Lung (tissue), 12 donors: ENCODE results near the gene MLST8. TPM values are rescaled to one million over a fixed set of nuclear protein-coding genes. Genes with fewer than 3 reads are reported as not detected.

Source experiments
- ATAC-seq: fragments of 200-7000 bp; cut with Tn5 transposase; one replicate; pipeline ENCODE4 v1.9.1; 2020; ENCODE audit warnings: moderate number of reproducible peaks; ENCODE audit not compliant: insufficient read depth, low FRiP score
- DNase-seq, 3 donors: peaks; one replicate each; pipeline ENCODE4 v3.0.0-alpha.2; 2013 to 2017
- H3K27ac ChIP-seq, 2 donors: one replicate each; pipeline ENCODE4 v1.5.1; 2013; ENCODE audit warnings: mild to moderate bottlenecking in 2 of 2, moderate library complexity in 2 of 2, control low read depth in 1 of 2, inconsistent platforms in 1 of 2, low read depth in 1 of 2, low read length in 1 of 2
- H3K27me3 ChIP-seq, 3 donors: one replicate each; pipeline ENCODE4 v1.5.1; 2013; ENCODE audit warnings: low read length in 2 of 3; ENCODE audit not compliant: control insufficient read depth in 3 of 3, insufficient read depth in 3 of 3
- H3K36me3 ChIP-seq, 4 donors: one replicate each; pipeline ENCODE4 v1.5.1; 2013; ENCODE audit warnings: low read length in 4 of 4, mild to moderate bottlenecking in 1 of 4, moderate library complexity in 1 of 4; ENCODE audit not compliant: control insufficient read depth in 4 of 4, insufficient read depth in 4 of 4
- H3K4me1 ChIP-seq, 5 donors: one replicate each; pipeline ENCODE4 v1.5.1; 2013; ENCODE audit warnings: low read length in 5 of 5, mild to moderate bottlenecking in 2 of 5, moderate library complexity in 1 of 5; ENCODE audit not compliant: control insufficient read depth in 5 of 5, insufficient read depth in 5 of 5
- H3K4me3 ChIP-seq: one replicate; pipeline ENCODE4 v1.5.1; 2013; ENCODE audit warnings: mild to moderate bottlenecking, control low read depth, moderate library complexity
- H3K9ac ChIP-seq, 2 donors: one replicate each; pipeline ENCODE4 v1.5.1; 2013; ENCODE audit warnings: low read length in 2 of 2, control low read depth in 1 of 2; ENCODE audit not compliant: insufficient read depth in 1 of 2
- H3K9me3 ChIP-seq, 4 donors: one replicate each; pipeline ENCODE4 v1.5.1; 2013; ENCODE audit warnings: low read length in 3 of 4, mild to moderate bottlenecking in 1 of 4, moderate library complexity in 1 of 4; ENCODE audit not compliant: control insufficient read depth in 4 of 4, insufficient read depth in 3 of 4
- WGBS, 2 donors: extraction: QIAGEN DNeasy Blood & Tissue Kit; methylation state at CpG; one replicate each; pipeline ENCODE4 v1.1.7; 2013; 5-methylcytosine and 5-hydroxymethylcytosine counted together
- polyA plus RNA-seq, 2 donors: library from polyadenylated mRNA; stranded (reverse); fragments of 200-250 nt; gene quantifications; one replicate each; pipeline ENCODE4 v1.2.1, GENCODE V29; 2013
- total RNA-seq, 2 donors: library from RNA; depleted of rRNA in 1 of 2; stranded (reverse); fragments of >200 nt in 1 of 2; gene quantifications; one replicate each; pipeline ENCODE4 v1.2.1, GENCODE V29; 2014 to 2021
- TF ChIP-seq, protein P1 (sequence below): IDR thresholded peaks from 2 replicates; pipeline ENCODE4 v1.5.1; 2012; ENCODE audit warnings: mild to moderate bottlenecking; ENCODE audit errors: control extremely low read depth, extremely low read depth
- donor health status: control.
- donor health status: control.
- donor health status: Bipolar disorder and iron deficiency.
- donor health status: healthy.
- donor health status: DM: yes; HTN: yes; CAD: no.

Gene MLST8
- total and polyA plus RNA-seq, 4 donors: 17.2 to 48.9 (median 41.2) TPM

DNA sequence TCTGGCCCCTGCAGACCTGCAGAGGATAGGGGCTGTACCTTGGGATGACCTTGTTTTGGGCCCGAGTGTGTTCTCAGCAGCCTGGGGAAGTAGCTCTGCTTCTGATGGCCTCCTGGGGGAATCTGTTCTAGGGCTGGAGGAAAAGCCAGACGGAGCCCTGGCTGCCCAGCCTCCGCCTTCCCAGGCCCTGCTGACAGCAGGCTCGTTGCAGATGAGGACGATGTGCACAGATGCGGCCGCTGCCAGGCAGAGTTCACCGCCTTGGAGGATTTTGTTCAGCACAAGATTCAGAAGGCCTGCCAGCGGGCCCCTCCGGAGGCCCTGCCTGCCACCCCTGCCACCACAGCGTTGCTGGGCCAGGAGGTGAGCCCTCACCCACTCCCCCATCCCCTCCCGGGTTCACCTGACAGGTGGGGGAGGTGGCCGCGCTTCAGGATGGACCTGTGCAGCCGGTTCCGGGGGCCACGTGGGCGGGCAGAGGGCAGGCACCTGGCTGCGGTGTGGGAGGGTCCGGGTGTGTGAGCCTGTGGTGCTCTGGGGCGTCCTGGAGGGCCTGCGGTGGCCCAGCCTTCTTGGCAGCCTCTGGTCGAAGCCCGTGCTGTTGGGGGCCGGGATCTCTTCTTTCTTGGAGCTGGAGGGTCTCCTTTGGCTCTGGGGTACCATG is 23.0 kb downstream of the MLST8 start:
- Histone ChIP-seq H3K4me3 (no peak overlapping the region), H3K27me3 (no peaks in the 10 kb centered on the region), H3K27ac (no peak overlapping the region), H3K36me3 (peaks cover 3 to 54% (median 24%) of the 10 kb centered on the region in 4 donors), H3K4me1 (peaks cover 0 to 10% (median 6%) of the 10 kb centered on the region in 5 donors), H3K9me3 (peaks cover 0 to 3% (median 0%) of the 10 kb centered on the region in 4 donors), H3K9ac (no peak overlapping the region)
- DNase-seq: no peak
- TF ChIP-seq, protein P1, sequence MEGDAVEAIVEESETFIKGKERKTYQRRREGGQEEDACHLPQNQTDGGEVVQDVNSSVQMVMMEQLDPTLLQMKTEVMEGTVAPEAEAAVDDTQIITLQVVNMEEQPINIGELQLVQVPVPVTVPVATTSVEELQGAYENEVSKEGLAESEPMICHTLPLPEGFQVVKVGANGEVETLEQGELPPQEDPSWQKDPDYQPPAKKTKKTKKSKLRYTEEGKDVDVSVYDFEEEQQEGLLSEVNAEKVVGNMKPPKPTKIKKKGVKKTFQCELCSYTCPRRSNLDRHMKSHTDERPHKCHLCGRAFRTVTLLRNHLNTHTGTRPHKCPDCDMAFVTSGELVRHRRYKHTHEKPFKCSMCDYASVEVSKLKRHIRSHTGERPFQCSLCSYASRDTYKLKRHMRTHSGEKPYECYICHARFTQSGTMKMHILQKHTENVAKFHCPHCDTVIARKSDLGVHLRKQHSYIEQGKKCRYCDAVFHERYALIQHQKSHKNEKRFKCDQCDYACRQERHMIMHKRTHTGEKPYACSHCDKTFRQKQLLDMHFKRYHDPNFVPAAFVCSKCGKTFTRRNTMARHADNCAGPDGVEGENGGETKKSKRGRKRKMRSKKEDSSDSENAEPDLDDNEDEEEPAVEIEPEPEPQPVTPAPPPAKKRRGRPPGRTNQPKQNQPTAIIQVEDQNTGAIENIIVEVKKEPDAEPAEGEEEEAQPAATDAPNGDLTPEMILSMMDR: no peak
- WGBS, 2 donors: 93 to 95% methylated on average over 25 of the region's 25 CpGs
- ATAC-seq: no peak

- DNase-seq (no peak), ATAC-seq (no peak)
- 91 to 96% methylated on average over 12 of the region's 12 CpGs for WGBS, 2 donors
- peaks cover 0 to 10% (median 6%) of the 10 kb centered on the region in 5 donors for H3K4me1 ChIP-seq
- peaks cover 0 to 8% (median 0%) of the 10 kb centered on the region in 4 donors for H3K9me3 ChIP-seq
- H3K36me3 ChIP-seq: peaks cover 3 to 62% (median 27%) of the 10 kb centered on the region in 4 donors
- H3K9ac ChIP-seq: no peak overlapping the region
- TF ChIP-seq, protein P1: no peak
- no peak overlapping the region for H3K27ac ChIP-seq
- no peaks in the 10 kb centered on the region for H3K27me3 ChIP-seq
- no peak overlapping the region for H3K4me3 ChIP-seq
Measured at GRCh38 chr16:2229091-2229490, 23.8 kb downstream of the MLST8 start.

- H3K4me1 ChIP-seq: peaks cover 0 to 5% (median 3%) of the 10 kb centered on the region in 5 donors
- H3K9ac ChIP-seq: no peak overlapping the region
- DNase-seq (no peak), ATAC-seq (no peak)
- no peaks in the 10 kb centered on the region for H3K27me3 ChIP-seq
- TF ChIP-seq, protein P1: no peak
- H3K36me3 ChIP-seq: peaks cover 3 to 69% (median 28%) of the 10 kb centered on the region in 4 donors
- 93 to 94% methylated on average over 23 of the region's 23 CpGs for WGBS, 2 donors
- peaks cover 0 to 13% (median 0%) of the 10 kb centered on the region in 4 donors for H3K9me3 ChIP-seq
- H3K27ac ChIP-seq: no peak overlapping the region
- H3K4me3 ChIP-seq: no peak overlapping the region
Measured at GRCh38 chr16:2229632-2230250, 24.5 kb downstream of the MLST8 start.
